GM12873 (cell line): ENCODE measurements around the gene IGFBPL1.

Experiments used
- CTCF ChIP-seq: IDR thresholded peaks from 2 replicates; pipeline ENCODE4 v1.5.1; 2012; ENCODE audit warnings: low read depth, mild to moderate bottlenecking, moderate library complexity, low read length, control low read depth; ENCODE audit not compliant: insufficient read depth; ENCODE audit errors: missing control alignments

The IGFBPL1 gene

GRCh38 chr9:38387751-38388150 is 36.5 kb downstream of the IGFBPL1 start:
- TF ChIP-seq CTCF, result no peak

- TF ChIP-seq CTCF, result no peak
These were observed 37.2 kb downstream of the IGFBPL1 start for GRCh38 chr9:38387066-38387465.

- TF ChIP-seq CTCF, result no peak
These were observed 37.8 kb downstream of the IGFBPL1 start for GRCh38 chr9:38386319-38386895.

- no peak for TF ChIP-seq CTCF
These were observed 38.4 kb downstream of the IGFBPL1 start for GRCh38 chr9:38385896-38386295.

- TF ChIP-seq CTCF, result no peak
These were observed 39.0 kb downstream of the IGFBPL1 start for GRCh38 chr9:38384990-38385848.

- no peak for TF ChIP-seq CTCF
These were observed 42.1 kb downstream of the IGFBPL1 start for GRCh38 chr9:38382141-38382540.

GRCh38 chr9:38380872-38381534 is 43.3 kb downstream of the IGFBPL1 start:
- no peak for TF ChIP-seq CTCF
